Liver (tissue), 9 donors: ENCODE data around the gene CD164L2. TPM values are rescaled to one million over a fixed set of nuclear protein-coding genes. Genes with fewer than 3 reads are reported as not detected.

ENCODE experiments used
- DNase-seq: peaks from one replicate; pipeline ENCODE4 v3.0.0-alpha.2; 2017; ENCODE audit warnings: low spot score
- H3K27ac ChIP-seq, 2 donors: one replicate each; pipeline ENCODE4 v1.7.0; 2013; ENCODE audit warnings: inconsistent platforms in 2 of 2, low read length in 2 of 2, control low read depth in 1 of 2, low read depth in 1 of 2, mild to moderate bottlenecking in 1 of 2
- H3K27me3 ChIP-seq, 4 donors: one replicate each; pipeline versions ENCODE4 v1.6.1 to v1.7.0; 2013; ENCODE audit warnings: low read length in 3 of 4, inconsistent platforms in 1 of 4, mild to moderate bottlenecking in 1 of 4, moderate library complexity in 1 of 4; ENCODE audit not compliant: control insufficient read depth in 4 of 4, insufficient read depth in 4 of 4
- H3K36me3 ChIP-seq, 4 donors: one replicate each; pipeline versions ENCODE4 v1.6.1 to v1.7.0; 2013; ENCODE audit warnings: low read length in 3 of 4, mild to moderate bottlenecking in 3 of 4, low read depth in 1 of 4, moderate library complexity in 1 of 4; ENCODE audit not compliant: control insufficient read depth in 4 of 4, insufficient read depth in 3 of 4
- H3K4me1 ChIP-seq, 4 donors: one replicate each; pipeline versions ENCODE4 v1.6.1 to v1.7.0; 2013; ENCODE audit warnings: low read length in 3 of 4, mild to moderate bottlenecking in 3 of 4, moderate library complexity in 1 of 4; ENCODE audit not compliant: control insufficient read depth in 4 of 4, insufficient read depth in 4 of 4
- H3K4me3 ChIP-seq, 3 donors: one replicate each; pipeline versions ENCODE4 v1.6.1 to v1.7.0; 2013; ENCODE audit warnings: low read length in 3 of 3, control low read depth in 1 of 3, low read depth in 1 of 3, mild to moderate bottlenecking in 1 of 3
- H3K9ac ChIP-seq, 2 donors: one replicate each; pipeline ENCODE4 v1.7.0; 2013; ENCODE audit warnings: low read length in 2 of 2, mild to moderate bottlenecking in 2 of 2, moderate library complexity in 2 of 2, control low read depth in 1 of 2, low read depth in 1 of 2
- H3K9me3 ChIP-seq, 4 donors: one replicate each; pipeline versions ENCODE4 v1.6.1 to v1.7.0; 2013; ENCODE audit warnings: low read length in 3 of 4; ENCODE audit not compliant: control insufficient read depth in 4 of 4
- ATF3 ChIP-seq: IDR thresholded peaks from 2 replicates; pipeline ENCODE4 v1.6.1; 2016; ENCODE audit warnings: antibody characterized with exemption
- CTCF ChIP-seq: fragments of 150-350 bp; IDR thresholded peaks from 2 replicates; pipeline ENCODE4 v1.5.1; 2017; ENCODE audit warnings: improper control_type of control experiment, low read depth, low read length; ENCODE audit not compliant: missing input control
- EGR1 ChIP-seq, 2 donors: IDR thresholded peaks; 2 replicates each; pipeline ENCODE4 v1.6.1; 2016 to 2018; ENCODE audit warnings: antibody characterized with exemption in 2 of 2, low read depth in 2 of 2
- FOXA1 ChIP-seq: IDR thresholded peaks from 2 replicates; pipeline ENCODE4 v1.6.1; 2016; ENCODE audit warnings: antibody characterized with exemption
- FOXA2 ChIP-seq: IDR thresholded peaks from 2 replicates; pipeline ENCODE4 v1.6.1; 2016; ENCODE audit warnings: antibody characterized with exemption
- GABPA ChIP-seq, 2 donors: IDR thresholded peaks in 1 of 2; conservative IDR thresholded peaks in 1 of 2; 2 replicates each; pipeline ENCODE4 v1.6.1; 2016; ENCODE audit warnings: antibody characterized with exemption in 2 of 2, mild to moderate bottlenecking in 1 of 2, moderate library complexity in 1 of 2
- HNF4A ChIP-seq, 2 donors: conservative IDR thresholded peaks; 2 replicates each; pipeline ENCODE4 v1.6.1; 2016; ENCODE audit warnings: antibody characterized with exemption in 2 of 2, mild to moderate bottlenecking in 2 of 2
- HNF4G ChIP-seq: IDR thresholded peaks from 2 replicates; pipeline ENCODE4 v1.6.1; 2016; ENCODE audit warnings: antibody characterized with exemption
- JUND ChIP-seq, 2 donors: IDR thresholded peaks; 2 replicates each; pipeline ENCODE4 v1.6.1; 2016; ENCODE audit warnings: antibody characterized with exemption in 2 of 2
- NR2F2 ChIP-seq: IDR thresholded peaks from 2 replicates; pipeline ENCODE4 v1.6.1; 2016; ENCODE audit warnings: antibody characterized with exemption
- REST ChIP-seq: IDR thresholded peaks from 2 replicates; pipeline ENCODE4 v1.6.1; 2016; ENCODE audit warnings: antibody characterized with exemption, mild to moderate bottlenecking
- RXRA ChIP-seq, 2 donors: IDR thresholded peaks; 2 replicates each; pipeline ENCODE4 v1.6.1; 2017 to 2018; ENCODE audit warnings: antibody characterized with exemption in 2 of 2, mild to moderate bottlenecking in 1 of 2
- SP1 ChIP-seq: IDR thresholded peaks from 2 replicates; pipeline ENCODE4 v1.6.1; 2018; ENCODE audit warnings: antibody characterized with exemption, mild to moderate bottlenecking
- TAF1 ChIP-seq: conservative IDR thresholded peaks from 2 replicates; pipeline ENCODE4 v1.6.1; 2016; ENCODE audit warnings: antibody characterized with exemption, mild to moderate bottlenecking
- YY1 ChIP-seq: IDR thresholded peaks from 2 replicates; pipeline ENCODE4 v1.6.1; 2016; ENCODE audit warnings: antibody characterized with exemption, mild to moderate bottlenecking
- ZBTB33 ChIP-seq: IDR thresholded peaks from 2 replicates; pipeline ENCODE4 v1.6.1; 2016; ENCODE audit warnings: antibody characterized with exemption
- WGBS: extraction: QIAGEN DNeasy Blood & Tissue Kit; methylation state at CpG from one replicate; pipeline ENCODE4 v1.1.7; 2013; 5-methylcytosine and 5-hydroxymethylcytosine counted together
- polyA plus RNA-seq, 2 donors: library from polyadenylated mRNA; stranded (reverse) in 1 of 2; unstranded in 1 of 2; fragments of 200-250 nt in 1 of 2; fragments of >200 nt in 1 of 2; fragmentation: Nextera tagmentation in 1 of 2; extraction: Ambion mirVana in 1 of 2; gene quantifications; one replicate each; pipeline versions ENCODE4 v1.2.1 to v1.2.3, GENCODE V29; 2013 to 2015
- total RNA-seq, 2 donors: library from RNA; depleted of rRNA; stranded (reverse); fragments of >200 nt; gene quantifications; one replicate each; pipeline ENCODE4 v1.2.3, GENCODE V29; 2014
- donor health status: healthy.
- donor health status: healthy.
- donor health status: healthy.
- donor health status: healthy.
- donor health status: healthy.

The CD164L2 gene
- total and polyA plus RNA-seq, 4 donors = not detected

GRCh38 chr1:27427329-27427728, 44.2 kb upstream of the CD164L2 start:
- Histone ChIP-seq H3K4me3 (no peak overlapping the region), H3K4me1 (peaks cover 0 to 11% (median 7%) of the 10 kb centered on the region in 4 donors), H3K27ac (peak overlapping the region in 1 of 2 donors; percentile 7), H3K9me3 (no peaks in the 10 kb centered on the region), H3K27me3 (no peaks in the 10 kb centered on the region), H3K9ac (no peak overlapping the region), H3K36me3 (peaks cover 0 to 19% (median 9%) of the 10 kb centered on the region in 4 donors)
- 79% methylated on average over 2 of the region's 2 CpGs for WGBS
- no peak for DNase-seq
- TF ChIP-seq FOXA1 = no peak
- TF ChIP-seq RXRA (IDR thresholded peaks at IDR 0.05) = no peak
- TF ChIP-seq HNF4G = no peak
- TF ChIP-seq EGR1 (IDR thresholded peaks at IDR 0.05; ENCODE audit: low read depth in 2 of 2) = no peak
- no peak for TF ChIP-seq SP1
- TF ChIP-seq GABPA (IDR thresholded peaks at IDR 0.05 in 1 of 2, conservative IDR thresholded peaks at IDR 0.05 in 1 of 2) = no peak
- TF ChIP-seq ATF3 = no peak
- TF ChIP-seq JUND (IDR thresholded peaks at IDR 0.05) = no peak
- TF ChIP-seq CTCF = no peak
- TF ChIP-seq TAF1 = no peak
- TF ChIP-seq REST = no peak
- no peak for TF ChIP-seq NR2F2
- no peak for TF ChIP-seq YY1
- no peak for TF ChIP-seq ZBTB33
- TF ChIP-seq FOXA2 = no peak
- TF ChIP-seq HNF4A (conservative IDR thresholded peaks at IDR 0.05) = no peak

GRCh38 chr1:27423709-27424108, 40.6 kb upstream of the CD164L2 start:
- no peaks in the 10 kb centered on the region for H3K27me3 ChIP-seq
- no peak for DNase-seq
- no peaks in the 10 kb centered on the region for H3K9me3 ChIP-seq
- no peak overlapping the region for H3K4me3 ChIP-seq
- no peak overlapping the region for H3K27ac ChIP-seq
- no peak for TF ChIP-seq HNF4A (conservative IDR thresholded peaks at IDR 0.05)
- no peak for TF ChIP-seq ZBTB33
- TF ChIP-seq JUND (IDR thresholded peaks at IDR 0.05) = no peak
- no peak for TF ChIP-seq YY1
- no peak for TF ChIP-seq FOXA1
- TF ChIP-seq RXRA (IDR thresholded peaks at IDR 0.05) = no peak
- TF ChIP-seq HNF4G = no peak
- TF ChIP-seq TAF1 = no peak
- no peak for TF ChIP-seq SP1
- no peak for TF ChIP-seq NR2F2
- H3K4me1 ChIP-seq = peaks cover 0 to 5% (median 0%) of the 10 kb centered on the region in 4 donors
- H3K9ac ChIP-seq = no peak overlapping the region
- WGBS = 93% methylated on average over 4 of the region's 4 CpGs
- peaks cover 0 to 22% (median 9%) of the 10 kb centered on the region in 4 donors for H3K36me3 ChIP-seq
